Loucy (cell line): ENCODE measurements around the gene KRTAP10-4.

Source experiments
- H2AFZ ChIP-seq: fragments of 200-600 bp; sonication (generic); 2 replicates; pipeline ENCODE4 v1.6.0; 2016; ENCODE audit warnings: antibody characterized with exemption, mild to moderate bottlenecking, low read length, moderate library complexity
- H3F3A ChIP-seq: fragments of 200-600 bp; 2 replicates; pipeline ENCODE4 v1.6.0; 2016; ENCODE audit warnings: antibody characterized with exemption, low read depth, mild to moderate bottlenecking
- H3K27me3 ChIP-seq: fragments of 200-600 bp; sonication (generic); 2 replicates; pipeline ENCODE4 v1.6.1; 2014; ENCODE audit warnings: low read length, mild to moderate bottlenecking; ENCODE audit not compliant: insufficient read depth, poor library complexity, severe bottlenecking
- H3K36me3 ChIP-seq: fragments of 200-600 bp; sonication (generic); 2 replicates; pipeline ENCODE4 v1.6.1; 2016; ENCODE audit warnings: low read length; ENCODE audit not compliant: insufficient read depth
- H3K4me1 ChIP-seq: fragments of 200-600 bp; sonication (generic); 2 replicates; pipeline ENCODE4 v1.5.1; 2014; ENCODE audit warnings: low read length, mild to moderate bottlenecking; ENCODE audit not compliant: insufficient read depth, poor library complexity, severe bottlenecking
- H3K4me2 ChIP-seq: fragments of 200-600 bp; sonication (generic); 2 replicates; pipeline ENCODE4 v1.6.0; 2014; ENCODE audit warnings: antibody characterized with exemption, low read length, low read depth, mild to moderate bottlenecking; ENCODE audit not compliant: poor library complexity, severe bottlenecking
- H3K4me3 ChIP-seq: fragments of 200-600 bp; sonication (generic); 2 replicates; pipeline ENCODE4 v1.5.1; 2014; ENCODE audit warnings: low read length, mild to moderate bottlenecking, mixed read lengths; ENCODE audit not compliant: poor library complexity, severe bottlenecking
- H3K79me2 ChIP-seq: fragments of 200-600 bp; sonication (generic); 2 replicates; pipeline ENCODE4 v1.6.1; 2014; ENCODE audit warnings: low read length; ENCODE audit not compliant: insufficient read depth
- H3K9ac ChIP-seq: fragments of 200-600 bp; sonication (generic); 2 replicates; pipeline ENCODE4 v1.6.0; 2014; ENCODE audit warnings: mild to moderate bottlenecking, low read depth, low read length, moderate library complexity; ENCODE audit not compliant: poor library complexity, severe bottlenecking
- H3K9me2 ChIP-seq: fragments of 200-600 bp; sonication (generic); replicated peaks from 2 replicates; pipeline ENCODE4 v1.6.1; 2016; ENCODE audit warnings: low read depth, low read length, mixed read lengths
- H3K9me3 ChIP-seq: fragments of 200-600 bp; sonication (generic); 2 replicates; pipeline ENCODE4 v1.6.1; 2014; ENCODE audit warnings: mild to moderate bottlenecking, antibody characterized with exemption, low read length, low read depth; ENCODE audit not compliant: insufficient read depth
- H4K20me1 ChIP-seq: fragments of 200-600 bp; sonication (generic); 2 replicates; pipeline ENCODE4 v1.6.0; 2014; ENCODE audit warnings: antibody characterized with exemption, low read length, mild to moderate bottlenecking; ENCODE audit not compliant: insufficient read depth, poor library complexity, severe bottlenecking
- EZH2phosphoT487 ChIP-seq: fragments of 200-600 bp; IDR thresholded peaks from 2 replicates; pipeline ENCODE4 v1.6.1; 2018; ENCODE audit warnings: antibody characterized with exemption, mild to moderate bottlenecking, moderate library complexity, borderline replicate concordance
- TF ChIP-seq, protein P1 (sequence below): fragments of 200-600 bp; sonication (generic); conservative IDR thresholded peaks from 2 replicates; pipeline ENCODE4 v1.5.1; 2014; ENCODE audit warnings: mild to moderate bottlenecking, antibody characterized with exemption, low read length

Gene KRTAP10-4

DNA sequence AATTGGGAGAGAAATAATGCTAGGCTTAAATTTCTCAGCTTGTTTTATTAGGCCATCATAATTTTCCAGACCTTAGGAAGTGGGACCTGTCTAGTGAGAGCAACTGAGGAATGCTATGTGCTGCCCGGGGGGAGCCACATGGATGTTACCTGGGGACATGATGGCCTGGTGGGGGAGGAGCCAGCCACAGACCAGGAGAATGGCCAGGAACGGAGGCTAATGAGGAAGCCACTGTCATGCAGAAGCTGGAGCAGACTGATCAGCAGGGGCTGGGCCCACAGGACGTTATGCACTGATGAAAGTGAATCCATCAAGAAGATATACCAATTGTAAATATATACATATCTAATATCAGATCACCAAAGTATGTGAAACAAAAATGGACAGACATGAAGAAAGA is 29.0 kb upstream of the KRTAP10-4 start:
- H3K27me3 ChIP-seq: no peaks in the 10 kb centered on the region
- no peak overlapping the region for H3K4me3 ChIP-seq
- H3K9me3 ChIP-seq: peaks cover 6% of the 10 kb centered on the region; the same call in 1 of the 2 replicates
- no peaks in the 10 kb centered on the region for H3K79me2 ChIP-seq
- H3F3A ChIP-seq: no peaks in the 10 kb centered on the region
- H3K4me2 ChIP-seq: no peak overlapping the region
- TF ChIP-seq EZH2phosphoT487: no peak
- TF ChIP-seq, protein P1, sequence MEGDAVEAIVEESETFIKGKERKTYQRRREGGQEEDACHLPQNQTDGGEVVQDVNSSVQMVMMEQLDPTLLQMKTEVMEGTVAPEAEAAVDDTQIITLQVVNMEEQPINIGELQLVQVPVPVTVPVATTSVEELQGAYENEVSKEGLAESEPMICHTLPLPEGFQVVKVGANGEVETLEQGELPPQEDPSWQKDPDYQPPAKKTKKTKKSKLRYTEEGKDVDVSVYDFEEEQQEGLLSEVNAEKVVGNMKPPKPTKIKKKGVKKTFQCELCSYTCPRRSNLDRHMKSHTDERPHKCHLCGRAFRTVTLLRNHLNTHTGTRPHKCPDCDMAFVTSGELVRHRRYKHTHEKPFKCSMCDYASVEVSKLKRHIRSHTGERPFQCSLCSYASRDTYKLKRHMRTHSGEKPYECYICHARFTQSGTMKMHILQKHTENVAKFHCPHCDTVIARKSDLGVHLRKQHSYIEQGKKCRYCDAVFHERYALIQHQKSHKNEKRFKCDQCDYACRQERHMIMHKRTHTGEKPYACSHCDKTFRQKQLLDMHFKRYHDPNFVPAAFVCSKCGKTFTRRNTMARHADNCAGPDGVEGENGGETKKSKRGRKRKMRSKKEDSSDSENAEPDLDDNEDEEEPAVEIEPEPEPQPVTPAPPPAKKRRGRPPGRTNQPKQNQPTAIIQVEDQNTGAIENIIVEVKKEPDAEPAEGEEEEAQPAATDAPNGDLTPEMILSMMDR: no peak
- no peaks in the 10 kb centered on the region for H3K9me2 ChIP-seq
- no peak overlapping the region for H3K9ac ChIP-seq
- H3K4me1 ChIP-seq: no peaks in the 10 kb centered on the region
- no peaks in the 10 kb centered on the region for H3K36me3 ChIP-seq
- no peak overlapping the region for H2AFZ ChIP-seq
- no peaks in the 10 kb centered on the region for H4K20me1 ChIP-seq

DNA sequence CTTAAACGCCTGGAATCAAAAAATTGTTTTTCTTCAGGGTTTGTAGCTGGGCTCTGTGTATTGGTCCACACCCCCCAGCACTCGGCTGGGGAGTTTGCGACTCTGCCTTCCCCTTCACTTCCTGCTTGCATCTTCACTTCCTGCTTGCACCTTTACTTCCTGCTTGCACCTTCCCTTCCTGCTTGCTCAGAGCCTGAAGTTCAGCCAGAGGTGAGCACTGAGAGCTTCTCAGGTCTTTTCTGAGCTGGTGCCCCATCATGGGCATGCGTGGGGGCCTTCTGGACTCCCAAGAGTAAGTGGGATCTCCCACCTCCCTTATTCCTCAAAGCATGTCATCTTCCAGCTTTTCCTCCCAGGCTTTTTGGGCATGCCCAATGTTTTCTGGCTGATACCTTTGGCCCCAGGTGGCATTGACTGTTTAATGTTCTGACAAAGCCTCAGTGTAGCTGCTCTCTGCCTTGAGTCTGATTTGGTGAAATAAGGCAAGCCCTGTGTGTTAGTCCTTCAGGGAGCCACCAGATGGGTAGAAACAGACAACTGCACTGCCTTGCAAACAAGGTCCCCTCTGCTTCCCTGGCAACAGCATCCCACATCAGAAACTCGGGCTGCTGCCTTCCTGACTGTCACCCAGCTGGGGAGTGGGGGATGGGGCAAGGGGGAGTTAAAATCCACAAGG is 25.7 kb upstream of the KRTAP10-4 start:
- no peak overlapping the region for H3K4me3 ChIP-seq
- no peaks in the 10 kb centered on the region for H3F3A ChIP-seq
- TF ChIP-seq, protein P1: no peak
- no peak for TF ChIP-seq EZH2phosphoT487
- no peaks in the 10 kb centered on the region for H4K20me1 ChIP-seq
- no peaks in the 10 kb centered on the region for H3K9me2 ChIP-seq
- H3K27me3 ChIP-seq: no peaks in the 10 kb centered on the region
- no peaks in the 10 kb centered on the region for H3K4me1 ChIP-seq
- H3K36me3 ChIP-seq: no peaks in the 10 kb centered on the region
- peak overlapping the region; percentile 0; the same call in 1 of the 2 replicates for H2AFZ ChIP-seq
- no peaks in the 10 kb centered on the region for H3K79me2 ChIP-seq
- peaks cover 6% of the 10 kb centered on the region; the same call in 1 of the 2 replicates for H3K9me3 ChIP-seq
- no peak overlapping the region for H3K9ac ChIP-seq
- H3K4me2 ChIP-seq: no peak overlapping the region

DNA sequence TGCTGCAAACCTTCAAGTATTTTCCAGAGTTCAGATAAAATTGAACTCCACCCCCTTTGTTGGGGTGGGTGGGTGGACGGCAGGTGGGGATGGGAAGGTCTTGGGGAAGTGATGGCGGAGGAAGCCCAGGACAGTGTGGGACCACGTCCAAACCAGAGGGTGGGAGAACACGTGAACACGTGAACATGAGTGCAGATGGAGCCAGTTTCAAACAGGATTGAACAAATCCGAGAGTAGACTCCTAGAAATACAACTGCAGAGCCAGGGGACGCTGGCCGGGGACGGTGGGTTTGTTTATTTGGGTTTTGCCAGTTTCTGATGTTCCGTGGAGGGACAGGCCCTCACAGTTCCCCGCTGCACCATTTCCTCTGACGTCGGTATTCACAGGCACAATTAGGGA is 25.1 kb upstream of the KRTAP10-4 start:
- TF ChIP-seq, protein P1: no peak
- no peak for TF ChIP-seq EZH2phosphoT487
- H3K9me2 ChIP-seq: no peaks in the 10 kb centered on the region
- no peak overlapping the region for H3K4me2 ChIP-seq
- no peak overlapping the region for H2AFZ ChIP-seq
- no peak overlapping the region for H3K9ac ChIP-seq
- H3K36me3 ChIP-seq: no peaks in the 10 kb centered on the region
- H3K4me1 ChIP-seq: no peaks in the 10 kb centered on the region
- H3K79me2 ChIP-seq: no peaks in the 10 kb centered on the region
- H3F3A ChIP-seq: no peaks in the 10 kb centered on the region
- H3K4me3 ChIP-seq: no peak overlapping the region
- H4K20me1 ChIP-seq: no peaks in the 10 kb centered on the region
- no peaks in the 10 kb centered on the region for H3K27me3 ChIP-seq
- peaks cover 6% of the 10 kb centered on the region; the same call in 1 of the 2 replicates for H3K9me3 ChIP-seq
